Gastroesophageal sphincter (tissue), 2 donors: ENCODE data around the gene IQGAP3.

ENCODE experiments used
- EP300 ChIP-seq: sonication (generic); formaldehyde crosslinking; IDR thresholded peaks from one replicate; pipeline ENCODE4 v1.6.1; 2017; ENCODE audit warnings: antibody characterized with exemption, mild to moderate bottlenecking
- POLR2A ChIP-seq, 2 donors: fragments of 450-650 bp; IDR thresholded peaks; one replicate each; pipeline ENCODE4 v1.6.1; 2017; ENCODE audit warnings: antibody characterized with exemption in 2 of 2, mild to moderate bottlenecking in 2 of 2, moderate library complexity in 1 of 2

- TF ChIP-seq EP300 (no peak), POLR2A (IDR thresholded peaks at IDR 0.05) (no peak)
Measured at GRCh38 chr1:156528875-156529425, 43.4 kb downstream of the IQGAP3 start.
